SK-N-SH (cell line): Measurements from ENCODE around the gene KBTBD8. TPM values are rescaled to one million over a fixed set of nuclear protein-coding genes. Genes with fewer than 3 reads are reported as not detected.

Source experiments
- CTCF ChIA-PET: fragments of 300-600, 350-600 bp; formaldehyde crosslinking; extraction: SDS; loops from one replicate; lab custom pipeline; 2021; lab: Yijun Ruan, JAX
- POLR2A ChIA-PET: fragments of 350-600 bp; sonication (Branson Sonifier 250); formaldehyde crosslinking; extraction: SDS; loops from one replicate; lab custom pipeline; 2020; ENCODE audit warnings: antibody characterized with exemption, inconsistent platforms; lab: Yijun Ruan, JAX
- DNase-seq: peaks from one replicate; pipeline ENCODE4 v3.0.0; 2012
- H2AFZ ChIP-seq: fragments of 200-600 bp; sonication (generic); 2 replicates; pipeline ENCODE4 v1.8.1; 2016; ENCODE audit warnings: antibody characterized with exemption, mild to moderate bottlenecking, low read depth
- H3F3A ChIP-seq: fragments of 200-600 bp; sonication (generic); replicated peaks from 2 replicates; pipeline ENCODE3; 2016; ENCODE audit warnings: antibody characterized with exemption, mild to moderate bottlenecking; ENCODE audit not compliant: insufficient read depth
- H3K27ac ChIP-seq, 2 experiments: fragments of 200-500 bp in 1 of 2; fragments of 200-600 bp in 1 of 2; sonication (Bioruptor generic) in 1 of 2; sonication (generic), shearing (Covaris generic) in 1 of 2; 2 replicates each; pipeline versions ENCODE4 v1.5.1 to v1.6.1; 2014 to 2016; ENCODE audit warnings: low read depth in 2 of 2, inconsistent platforms in 1 of 2, low read length in 1 of 2, mild to moderate bottlenecking in 1 of 2, mixed read lengths in 1 of 2
- H3K27me3 ChIP-seq: fragments of 200-600 bp; sonication (generic), shearing (Covaris generic); 2 replicates; pipeline ENCODE4 v1.6.1; 2016; ENCODE audit warnings: mixed run types; ENCODE audit not compliant: insufficient read depth
- H3K36me3 ChIP-seq, 2 experiments: fragments of 200-500 bp in 1 of 2; fragments of 200-600 bp in 1 of 2; sonication (Bioruptor generic) in 1 of 2; sonication (generic) in 1 of 2; replicated peaks in 1 of 2; 2 replicates each; pipeline versions ENCODE3 to v1.5.1; 2014 to 2016; ENCODE audit warnings: low read length in 1 of 2, mild to moderate bottlenecking in 1 of 2; ENCODE audit not compliant: insufficient read depth in 2 of 2, control insufficient read depth in 1 of 2
- H3K4me1 ChIP-seq, 2 experiments: fragments of 200-500 bp in 1 of 2; fragments of 200-600 bp in 1 of 2; sonication (Bioruptor generic) in 1 of 2; sonication (generic), shearing (Covaris generic) in 1 of 2; 2 replicates each; pipeline versions ENCODE4 v1.5.1 to v1.6.1; 2014 to 2016; ENCODE audit warnings: low read depth in 1 of 2, low read length in 1 of 2, mixed run types in 1 of 2; ENCODE audit not compliant: insufficient read depth in 2 of 2, control insufficient read depth in 1 of 2
- H3K4me2 ChIP-seq: fragments of 200-600 bp; sonication (generic), shearing (Covaris generic); 2 replicates; pipeline ENCODE4 v1.6.1; 2017; ENCODE audit warnings: mixed run types
- H3K4me3 ChIP-seq, 2 experiments: fragments of 200-500 bp in 1 of 2; fragments of 200-600 bp in 1 of 2; sonication (Bioruptor generic) in 1 of 2; sonication (generic), shearing (Covaris generic) in 1 of 2; 2 replicates each; pipeline versions ENCODE4 v1.5.1 to v1.8.1; 2014 to 2016; ENCODE audit warnings: low read depth in 2 of 2, inconsistent platforms in 1 of 2, low read length in 1 of 2, mild to moderate bottlenecking in 1 of 2, mixed read lengths in 1 of 2, moderate library complexity in 1 of 2
- H3K79me2 ChIP-seq: fragments of 200-600 bp; sonication (generic); 2 replicates; pipeline ENCODE4 v1.8.1; 2017; ENCODE audit warnings: mild to moderate bottlenecking; ENCODE audit not compliant: insufficient read depth
- H3K9ac ChIP-seq: fragments of 200-600 bp; sonication (generic); 2 replicates; pipeline ENCODE4 v1.6.1; 2017; ENCODE audit warnings: mixed run types
- H3K9me2 ChIP-seq: fragments of 200-600 bp; sonication (generic); 2 replicates; pipeline ENCODE4 v1.6.1; 2017; ENCODE audit warnings: mixed run types
- H3K9me3 ChIP-seq: fragments of 200-600 bp; sonication (generic); 2 replicates; pipeline ENCODE4 v1.6.1; 2017; ENCODE audit warnings: mixed run types, mild to moderate bottlenecking, moderate library complexity
- H4K20me1 ChIP-seq: fragments of 200-600 bp; sonication (generic); 2 replicates; pipeline ENCODE4 v1.6.1; 2017; ENCODE audit warnings: mild to moderate bottlenecking, mixed run types; ENCODE audit not compliant: insufficient read depth
- ELF1 ChIP-seq: IDR thresholded peaks from 2 replicates; pipeline ENCODE4 v1.4.0; 2012
- EZH2phosphoT487 ChIP-seq: fragments of 200-600 bp; sonication (generic); IDR thresholded peaks from 2 replicates; pipeline ENCODE4 v1.6.1; 2017; ENCODE audit warnings: low read depth, mixed run types, mild to moderate bottlenecking, antibody characterized with exemption, moderate library complexity, borderline replicate concordance
- FOSL2 ChIP-seq: IDR thresholded peaks from 2 replicates; pipeline ENCODE4 v1.4.0; 2012; ENCODE audit warnings: low read depth, mild to moderate bottlenecking, moderate library complexity, borderline replicate concordance
- MAX ChIP-seq: IDR thresholded peaks from 2 replicates; pipeline ENCODE4 v1.4.0; 2012; ENCODE audit warnings: low read depth
- NFIC ChIP-seq: IDR thresholded peaks from 2 replicates; pipeline ENCODE4 v1.4.0; 2012; ENCODE audit warnings: borderline replicate concordance
- POLR2AphosphoS5 ChIP-seq: IDR thresholded peaks from 2 replicates; pipeline ENCODE4 v1.6.1; 2012; ENCODE audit warnings: low read depth, low read length
- RAD21 ChIP-seq: IDR thresholded peaks from 2 replicates; pipeline ENCODE4 v1.6.1; 2012; ENCODE audit warnings: mild to moderate bottlenecking, low read length
- REST ChIP-seq: IDR thresholded peaks from 2 replicates; pipeline ENCODE4 v1.6.1; 2012; ENCODE audit warnings: mild to moderate bottlenecking, low read depth, low read length, moderate library complexity
- SIN3A ChIP-seq: IDR thresholded peaks from 2 replicates; pipeline ENCODE4 v1.6.1; 2012; ENCODE audit warnings: low read depth, mild to moderate bottlenecking, low read length, moderate library complexity, borderline replicate concordance
- TEAD4 ChIP-seq: IDR thresholded peaks from 2 replicates; pipeline ENCODE4 v1.4.0; 2012; ENCODE audit warnings: mild to moderate bottlenecking, borderline replicate concordance; ENCODE audit not compliant: insufficient read depth
- WGBS: methylation state at CpG from one replicate; pipeline ENCODE4 v1.1.6; 2017; ENCODE audit warnings: low lambda C conversion rate; 5-methylcytosine and 5-hydroxymethylcytosine counted together
- polyA plus RNA-seq, 3 experiments: library from polyadenylated mRNA; depleted of rRNA; stranded (reverse); fragments of >200 nt; gene quantifications; 2 replicates each; pipeline ENCODE4 v1.2.3, GENCODE V29; 2012
- TF ChIP-seq, protein P1 (sequence below): IDR thresholded peaks from 2 replicates; pipeline ENCODE4; 2012

Gene KBTBD8
- polyA plus RNA-seq, 1 of the 3 experiments (the other 2 are of a cell fraction) = 0.36 TPM

GRCh38 chr3:66998904-66999235 is 763 bp downstream of the KBTBD8 start:
- H2AFZ ChIP-seq = peak overlapping the region; percentile 97
- H3K27me3 ChIP-seq = no peaks in the 10 kb centered on the region
- H3K9ac ChIP-seq = peak overlapping the region; percentile 50; the same call in 1 of the 2 replicates
- no peaks in the 10 kb centered on the region for H3F3A ChIP-seq
- H3K4me3 ChIP-seq = peak overlapping the region; percentile 80 to 84
- TF ChIP-seq ELF1 = no peak
- no peak for TF ChIP-seq POLR2AphosphoS5
- TF ChIP-seq, protein P1, sequence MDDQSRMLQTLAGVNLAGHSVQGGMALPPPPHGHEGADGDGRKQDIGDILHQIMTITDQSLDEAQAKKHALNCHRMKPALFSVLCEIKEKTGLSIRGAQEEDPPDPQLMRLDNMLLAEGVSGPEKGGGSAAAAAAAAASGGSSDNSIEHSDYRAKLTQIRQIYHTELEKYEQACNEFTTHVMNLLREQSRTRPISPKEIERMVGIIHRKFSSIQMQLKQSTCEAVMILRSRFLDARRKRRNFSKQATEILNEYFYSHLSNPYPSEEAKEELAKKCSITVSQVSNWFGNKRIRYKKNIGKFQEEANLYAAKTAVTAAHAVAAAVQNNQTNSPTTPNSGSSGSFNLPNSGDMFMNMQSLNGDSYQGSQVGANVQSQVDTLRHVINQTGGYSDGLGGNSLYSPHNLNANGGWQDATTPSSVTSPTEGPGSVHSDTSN = no peak
- no peak for TF ChIP-seq EZH2phosphoT487
- no peak for TF ChIP-seq SIN3A
- TF ChIP-seq RAD21 = no peak
- no peak for TF ChIP-seq REST
- no peak for TF ChIP-seq MAX
- H3K9me3 ChIP-seq = no peaks in the 10 kb centered on the region
- no peaks in the 10 kb centered on the region for H4K20me1 ChIP-seq
- peaks cover 5 to 6% of the 10 kb centered on the region in 2 experiments for H3K36me3 ChIP-seq
- no peak for DNase-seq
- ChIA-PET CTCF (interaction anchor here (1.6 kb wide), 1 partner anchor 61 kb away, joined by 4 read pairs; no protein-coding TSS in a partner anchor), POLR2A (interaction anchor here (1.8 kb wide), 1 partner anchor 27 kb away, joined by 6 read pairs; no protein-coding TSS in a partner anchor)
- H3K27ac ChIP-seq = peak overlapping the region in 1 of 2 experiments; percentile 27; a peak in 1 of 4 replicates
- H3K79me2 ChIP-seq = peaks cover 3% of the 10 kb centered on the region; the same call in 1 of the 2 replicates
- H3K9me2 ChIP-seq = no peaks in the 10 kb centered on the region
- H3K4me1 ChIP-seq = peaks cover 0 to 10% of the 10 kb centered on the region in 2 experiments; a peak in 2 of 4 replicates
- peak overlapping the region; percentile 93 for H3K4me2 ChIP-seq
- WGBS = 5% methylated on average over 10 of the region's 10 CpGs

- Histone ChIP-seq H3K9ac (no peak overlapping the region), H3K4me1 (peaks cover 0 to 10% of the 10 kb centered on the region in 2 experiments; a peak in 2 of 4 replicates)
- CTCF ChIA-PET = interaction anchor here (1.6 kb wide), 1 partner anchor 62 kb away, joined by 4 read pairs; no protein-coding TSS in a partner anchor
- TF ChIP-seq NFIC (no peak), FOSL2 (peak; percentile 9; the same call in 1 of the 2 replicates), TEAD4 (no peak), MAX (no peak)
- TF ChIP-seq, protein P1 = peak; percentile 24; the same call in 1 of the 2 replicates
- TF ChIP-seq, all 33 proteins: peak for 2
- POLR2A ChIA-PET = no interaction called here
- H3K4me2 ChIP-seq = no peak overlapping the region
- peaks cover 6 to 8% of the 10 kb centered on the region in 2 experiments for H3K36me3 ChIP-seq
- WGBS = 66% methylated on average over 2 of the region's 2 CpGs
- no peaks in the 10 kb centered on the region for H3K9me3 ChIP-seq
- H3K27ac ChIP-seq = no peak overlapping the region
- H3K9me2 ChIP-seq = no peaks in the 10 kb centered on the region
- no peaks in the 10 kb centered on the region for H3K27me3 ChIP-seq
- no peaks in the 10 kb centered on the region for H4K20me1 ChIP-seq
- no peak overlapping the region for H3K4me3 ChIP-seq
- peaks cover 3% of the 10 kb centered on the region; the same call in 1 of the 2 replicates for H3K79me2 ChIP-seq
- no peaks in the 10 kb centered on the region for H3F3A ChIP-seq
- H2AFZ ChIP-seq = no peak overlapping the region
- DNase-seq = no peak
Observed at GRCh38 chr3:67000009-67000408, 1.9 kb downstream of the KBTBD8 start.
